Dendritic cell treated with granulocyte-macrophage colony-stimulating factor and Interleukin-4, amounts not matched to agents 40 ng/mL and 50 ng/mL, for 4 days (primary cell): ENCODE measurements around the gene CCL1.
"Not testable (repeated sequence)": the region's sequence is repeated elsewhere in the genome, so short reads cannot be mapped to it uniquely, and the experiment has no call there.

ENCODE experiments used
- H3K27ac Mint-ChIP-seq: one replicate; pipeline ENCODE4 v1.8.0; 2022; ENCODE audit warnings: mild to moderate bottlenecking, mixed read lengths
- H3K27me3 Mint-ChIP-seq: one replicate; pipeline ENCODE4 v1.8.0; 2022; ENCODE audit warnings: mild to moderate bottlenecking, mixed read lengths
- H3K36me3 Mint-ChIP-seq: one replicate; pipeline ENCODE4 v1.8.0; 2022; ENCODE audit warnings: low read depth, mixed read lengths
- H3K4me1 Mint-ChIP-seq: one replicate; pipeline ENCODE4 v1.8.0; 2022; ENCODE audit warnings: low read depth, mixed read lengths
- H3K4me3 Mint-ChIP-seq: one replicate; pipeline ENCODE4 v1.8.0; 2022; ENCODE audit warnings: mild to moderate bottlenecking, moderate library complexity, mixed read lengths
- H3K9me3 Mint-ChIP-seq: one replicate; pipeline ENCODE4 v1.8.0; 2022; ENCODE audit warnings: mixed read lengths
- intact Hi-C: fragments of 100-400 bp; cut with micrococcal nuclease; formaldehyde crosslinking; loops from one replicate; pipeline ENCODE4 v1.15.0; 2022

Gene CCL1

DNA sequence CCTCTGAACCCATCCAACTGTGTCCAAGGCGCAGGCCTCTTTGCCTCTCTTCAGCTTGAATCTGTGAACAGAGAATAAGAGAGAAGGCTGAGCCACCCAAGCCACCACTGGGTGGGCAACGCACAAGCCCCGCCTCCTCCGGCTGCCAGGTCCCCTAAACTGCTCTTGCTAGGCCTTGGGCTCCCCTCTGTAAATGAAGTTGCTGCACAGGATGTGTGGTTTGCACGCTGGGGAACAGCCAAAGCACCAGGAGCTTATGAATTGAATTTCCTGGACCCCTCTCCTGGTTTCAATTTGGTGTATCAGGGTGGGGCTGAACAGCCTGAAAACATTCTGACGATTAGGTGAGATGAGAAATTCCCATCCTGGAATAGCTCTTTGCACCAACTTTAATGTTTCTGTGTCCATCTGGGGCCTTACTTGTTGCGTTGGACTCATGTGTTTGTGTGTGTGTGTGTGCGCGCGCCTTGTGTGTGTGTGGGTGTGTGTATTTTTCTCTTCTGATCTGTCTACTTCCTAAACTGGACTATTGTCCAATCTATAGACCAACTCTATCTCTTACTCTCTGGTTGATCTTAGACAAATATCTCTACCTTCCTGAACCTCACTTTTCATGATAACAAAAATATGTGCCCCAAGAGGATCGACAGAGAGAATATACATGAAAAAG, 2.3 kb downstream of the CCL1 start:
- peaks cover 18% of the 10 kb centered on the region for H3K27me3 Mint-ChIP-seq
- no peak overlapping the region for H3K4me3 Mint-ChIP-seq
- H3K36me3 Mint-ChIP-seq, result peaks cover 58% of the 10 kb centered on the region
- no peaks in the 10 kb centered on the region for H3K9me3 Mint-ChIP-seq
- H3K27ac Mint-ChIP-seq, result peak overlapping the region; percentile 90
- peaks cover 73% of the 10 kb centered on the region for H3K4me1 Mint-ChIP-seq
- intact Hi-C loops, result loop anchor here (1.0 kb wide), 1 partner anchor 160 kb away; no protein-coding TSS in a partner anchor

DNA sequence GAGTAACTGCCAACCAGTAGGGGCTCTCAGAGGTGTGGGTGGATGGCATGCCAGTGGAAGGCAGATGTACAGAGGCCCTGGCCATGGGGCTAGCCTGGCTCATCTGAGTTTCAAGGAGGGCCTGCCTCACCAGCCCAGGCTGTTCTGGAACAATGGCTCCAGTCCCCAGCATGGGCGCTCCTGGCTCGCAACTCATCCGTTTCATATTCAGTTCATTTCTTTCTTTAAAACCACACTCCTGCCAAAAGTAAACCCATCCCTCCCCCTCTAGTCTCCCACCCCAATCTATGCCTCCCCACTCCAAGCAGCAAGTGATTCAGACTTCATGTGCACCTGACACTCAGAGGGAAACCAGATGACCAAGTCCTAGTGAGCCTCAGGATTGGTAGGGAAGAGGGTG, 4.4 kb downstream of the CCL1 start:
- Mint-ChIP-seq H3K36me3 (peaks cover 62% of the 10 kb centered on the region), H3K9me3 (no peaks in the 10 kb centered on the region), H3K4me1 (peaks cover 94% of the 10 kb centered on the region), H3K27me3 (peaks cover 12% of the 10 kb centered on the region), H3K4me3 (peak overlapping the region; percentile 95), H3K27ac (peak overlapping the region; percentile 90)
- intact Hi-C loops, result loop anchor here (5.0 kb wide), 2 partner anchors 41 to 111 kb away; partner anchors contain the start of gene CCL8

DNA sequence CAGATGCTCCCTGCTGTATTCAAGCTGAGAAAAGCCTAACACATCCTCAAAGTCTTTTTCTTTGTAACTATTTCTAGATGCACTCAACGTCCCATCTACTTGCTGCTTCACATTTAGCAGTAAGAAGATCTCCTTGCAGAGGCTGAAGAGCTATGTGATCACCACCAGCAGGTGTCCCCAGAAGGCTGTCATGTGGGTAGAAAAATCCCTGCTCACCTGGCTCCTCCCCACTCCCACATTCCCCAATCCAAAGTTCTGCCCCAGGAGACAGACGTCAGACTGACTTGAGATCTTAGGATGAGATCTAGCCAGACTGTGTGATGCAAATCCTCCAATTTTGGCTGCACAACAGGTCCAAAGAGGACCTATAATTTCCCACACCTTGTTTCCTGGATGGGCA, 5.6 kb downstream of the CCL1 start:
- H3K27me3 Mint-ChIP-seq, result peaks cover 9% of the 10 kb centered on the region
- peaks cover 92% of the 10 kb centered on the region for H3K4me1 Mint-ChIP-seq
- intact Hi-C loops, result loop anchor here (5.0 kb wide), 2 partner anchors 40 to 110 kb away; partner anchors contain the start of gene CCL8
- peak overlapping the region; percentile 95 for H3K4me3 Mint-ChIP-seq
- peak overlapping the region; percentile 90 for H3K27ac Mint-ChIP-seq
- peaks cover 60% of the 10 kb centered on the region for H3K36me3 Mint-ChIP-seq
- no peaks in the 10 kb centered on the region for H3K9me3 Mint-ChIP-seq

DNA sequence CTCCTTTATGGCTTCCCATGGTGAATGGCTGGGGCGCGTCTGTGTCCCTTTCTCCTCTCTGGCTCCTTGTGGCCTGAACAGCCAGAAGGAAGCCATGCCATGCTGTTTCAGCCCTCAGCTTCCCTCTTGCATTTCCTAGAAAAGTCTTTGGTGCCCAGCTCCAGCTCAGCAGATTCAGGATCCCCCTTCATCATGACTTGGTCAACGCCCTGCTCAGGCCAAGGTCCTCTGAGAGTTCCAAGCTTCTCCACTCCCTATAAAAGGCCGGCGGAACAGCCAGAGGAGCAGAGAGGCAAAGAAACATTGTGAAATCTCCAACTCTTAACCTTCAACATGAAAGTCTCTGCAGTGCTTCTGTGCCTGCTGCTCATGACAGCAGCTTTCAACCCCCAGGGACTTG, 6.8 kb downstream of the CCL1 start, which contains the start of gene CCL13:
CCL13 (plus strand) TSS at position 287 of the 400 bp plus-strand sequence; CDS start at position 334, 47 bp downstream.
- intact Hi-C loops, result loop anchor here (5.0 kb wide), 2 partner anchors 39 to 109 kb away; partner anchors contain the start of gene CCL8
- peaks cover 8% of the 10 kb centered on the region for H3K27me3 Mint-ChIP-seq
- H3K4me3 Mint-ChIP-seq, result peak within 1 kb of the TSS; percentile 95
- H3K4me1 Mint-ChIP-seq, result peaks cover 90% of the 10 kb centered on the region
- H3K9me3 Mint-ChIP-seq, result peaks cover 10% of the 10 kb centered on the region
- H3K36me3 Mint-ChIP-seq, result peaks cover 48% of the 10 kb centered on the region
- peak within 1 kb of the TSS; percentile 90 for H3K27ac Mint-ChIP-seq

DNA sequence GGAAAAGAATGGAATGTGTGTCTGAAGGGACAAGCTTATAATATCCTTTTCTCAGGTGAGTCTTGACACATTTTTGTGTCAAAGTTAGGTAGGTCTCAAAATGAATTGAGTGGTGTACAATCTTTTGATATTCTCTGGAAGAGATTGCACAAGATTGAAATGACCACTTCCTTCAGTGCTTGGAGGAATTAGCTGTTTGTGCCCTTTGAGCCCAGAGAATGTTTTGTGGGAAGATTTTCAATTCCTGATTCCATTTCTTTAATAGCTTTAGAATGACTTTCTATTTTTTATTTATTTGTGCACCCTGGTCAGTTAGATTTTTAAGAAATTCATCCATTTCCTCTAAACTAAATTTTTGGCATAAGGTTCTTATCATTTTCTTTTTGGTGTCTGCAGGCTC, 8.4 kb downstream of the CCL1 start:
- Mint-ChIP-seq H3K36me3 (peaks cover 39% of the 10 kb centered on the region), H3K9me3 (peaks cover 11% of the 10 kb centered on the region), H3K4me1 (peaks cover 85% of the 10 kb centered on the region), H3K4me3 (peak overlapping the region; percentile 49), H3K27me3 (peaks cover 13% of the 10 kb centered on the region), H3K27ac (peak overlapping the region; percentile 90)
- intact Hi-C loops, result loop anchor here (5.0 kb wide), 2 partner anchors 37 to 107 kb away; partner anchors contain the start of gene CCL8

DNA sequence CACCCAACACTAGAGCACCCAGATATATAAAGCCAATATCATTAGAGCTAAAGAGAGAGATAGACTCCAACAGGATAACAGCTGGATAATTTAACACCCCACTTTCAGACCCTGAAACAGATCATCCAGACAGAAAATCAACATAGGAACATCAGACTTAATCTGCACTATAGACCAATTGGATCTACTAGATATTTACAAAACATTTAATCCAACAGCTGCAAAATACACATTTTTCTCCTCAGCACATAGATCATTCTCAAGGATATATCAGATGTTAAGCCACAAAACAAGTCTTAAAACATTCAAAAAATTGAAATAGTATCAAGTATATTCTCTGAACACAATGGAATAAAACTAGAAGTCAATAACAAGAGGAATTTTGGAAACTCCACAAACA, 10.8 kb downstream of the CCL1 start:
- H3K36me3 Mint-ChIP-seq, result peaks cover 14% of the 10 kb centered on the region
- H3K27me3 Mint-ChIP-seq, result peaks cover 17% of the 10 kb centered on the region
- H3K9me3 Mint-ChIP-seq, result peaks cover 11% of the 10 kb centered on the region
- H3K27ac Mint-ChIP-seq, result no peak overlapping the region
- no peak overlapping the region for H3K4me3 Mint-ChIP-seq
- intact Hi-C loops, result no loop called here
- H3K4me1 Mint-ChIP-seq, result peaks cover 73% of the 10 kb centered on the region

DNA sequence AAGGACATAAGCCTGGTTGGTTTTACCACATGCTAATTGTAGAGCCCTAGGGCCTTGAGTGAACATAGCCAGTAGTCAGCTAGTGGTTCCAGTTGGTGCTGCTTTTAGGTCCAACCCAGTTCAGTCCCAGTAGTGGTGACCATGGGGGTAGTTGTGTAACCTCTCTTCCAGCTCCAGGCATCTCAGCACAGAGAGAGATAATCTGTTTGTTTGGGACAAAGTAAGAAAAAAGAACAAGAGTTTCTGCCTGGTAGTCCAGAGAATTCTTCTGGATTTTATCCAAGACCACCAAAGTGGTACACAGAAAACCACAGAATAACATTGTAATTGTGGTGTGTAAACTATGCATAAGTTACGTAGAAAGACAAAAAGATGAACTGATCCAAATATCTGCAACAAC, 11.9 kb downstream of the CCL1 start:
- peaks cover 17% of the 10 kb centered on the region for H3K27me3 Mint-ChIP-seq
- H3K36me3 Mint-ChIP-seq, result peaks cover 4% of the 10 kb centered on the region
- H3K4me1 Mint-ChIP-seq, result peaks cover 72% of the 10 kb centered on the region
- H3K27ac Mint-ChIP-seq, result peak overlapping the region; percentile 40
- intact Hi-C loops, result no loop called here
- H3K4me3 Mint-ChIP-seq, result no peak overlapping the region
- H3K9me3 Mint-ChIP-seq, result peaks cover 11% of the 10 kb centered on the region

DNA sequence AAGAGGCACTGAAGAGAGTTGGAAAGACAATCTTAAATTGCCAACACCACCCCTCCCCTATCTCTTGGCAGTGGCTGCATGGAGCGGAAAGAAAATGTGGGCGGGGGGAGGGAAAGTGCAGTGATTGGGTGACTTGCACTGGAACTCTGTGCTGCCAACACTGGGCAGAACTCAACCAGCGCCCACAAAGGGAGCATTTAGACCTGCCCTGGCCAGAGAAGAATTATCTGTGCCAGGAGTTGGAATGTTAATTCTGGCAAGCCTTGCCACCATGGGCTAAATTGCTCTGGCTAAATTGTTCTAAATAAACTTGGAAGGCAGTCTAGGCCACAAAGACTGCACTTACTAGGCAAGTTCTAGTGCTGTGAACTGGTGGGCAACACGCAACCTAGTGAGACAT, 13.3 kb downstream of the CCL1 start:
- Mint-ChIP-seq H3K4me1 (peaks cover 63% of the 10 kb centered on the region), H3K4me3 (no peak overlapping the region), H3K27me3 (peaks cover 22% of the 10 kb centered on the region), H3K9me3 (peaks cover 11% of the 10 kb centered on the region), H3K27ac (no peak overlapping the region), H3K36me3 (peaks cover 4% of the 10 kb centered on the region)
- intact Hi-C loops, result no loop called here

DNA sequence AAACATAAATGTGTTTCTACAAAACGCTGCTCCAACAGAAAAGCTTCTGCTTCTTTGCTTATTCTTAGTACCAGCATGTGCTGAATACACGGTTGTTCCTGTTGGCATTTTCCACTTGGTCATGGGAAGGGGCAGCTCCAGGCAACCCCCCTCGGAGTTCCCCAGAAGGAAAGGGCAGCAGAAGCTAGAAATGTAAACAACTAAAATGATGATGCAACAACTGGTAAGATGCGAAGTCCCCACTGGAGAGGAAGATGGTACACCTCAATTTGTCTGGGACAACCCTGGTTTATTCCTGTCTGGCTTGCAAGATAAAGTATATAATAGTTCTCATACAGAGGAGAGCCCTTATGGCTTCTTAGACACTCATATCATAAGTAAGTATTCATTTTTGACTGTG, 16.0 kb downstream of the CCL1 start:
- H3K27me3 Mint-ChIP-seq, result peaks cover 22% of the 10 kb centered on the region
- peaks cover 9% of the 10 kb centered on the region for H3K9me3 Mint-ChIP-seq
- peaks cover 41% of the 10 kb centered on the region for H3K4me1 Mint-ChIP-seq
- H3K36me3 Mint-ChIP-seq, result no peaks in the 10 kb centered on the region
- no peak overlapping the region for H3K4me3 Mint-ChIP-seq
- intact Hi-C loops, result no loop called here
- peak overlapping the region; percentile 11 for H3K27ac Mint-ChIP-seq

DNA sequence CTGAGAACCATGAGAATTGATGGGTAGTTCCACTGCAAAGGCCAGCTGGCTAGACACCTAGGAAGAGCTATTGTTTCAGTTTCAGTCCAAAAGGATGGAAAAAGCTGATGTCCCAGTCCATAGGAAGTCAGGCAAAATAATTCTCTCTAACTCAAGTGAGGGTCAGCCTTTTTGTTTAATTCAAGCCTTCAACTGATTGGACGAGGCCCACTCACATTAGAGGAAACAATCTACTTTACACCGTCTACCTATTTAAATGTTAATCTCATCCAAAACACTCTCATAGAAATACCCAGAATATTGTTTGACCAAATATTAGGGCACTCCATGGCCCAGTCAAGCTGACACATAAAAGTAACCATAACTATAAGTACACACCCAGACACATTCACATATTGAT, 21.1 kb downstream of the CCL1 start:
- intact Hi-C loops, result no loop called here
- no peaks in the 10 kb centered on the region for H3K36me3 Mint-ChIP-seq
- peaks cover 30% of the 10 kb centered on the region for H3K27me3 Mint-ChIP-seq
- no peaks in the 10 kb centered on the region for H3K9me3 Mint-ChIP-seq
- H3K27ac Mint-ChIP-seq, result no peak overlapping the region
- H3K4me1 Mint-ChIP-seq, result peaks cover 16% of the 10 kb centered on the region
- no peak overlapping the region for H3K4me3 Mint-ChIP-seq

DNA sequence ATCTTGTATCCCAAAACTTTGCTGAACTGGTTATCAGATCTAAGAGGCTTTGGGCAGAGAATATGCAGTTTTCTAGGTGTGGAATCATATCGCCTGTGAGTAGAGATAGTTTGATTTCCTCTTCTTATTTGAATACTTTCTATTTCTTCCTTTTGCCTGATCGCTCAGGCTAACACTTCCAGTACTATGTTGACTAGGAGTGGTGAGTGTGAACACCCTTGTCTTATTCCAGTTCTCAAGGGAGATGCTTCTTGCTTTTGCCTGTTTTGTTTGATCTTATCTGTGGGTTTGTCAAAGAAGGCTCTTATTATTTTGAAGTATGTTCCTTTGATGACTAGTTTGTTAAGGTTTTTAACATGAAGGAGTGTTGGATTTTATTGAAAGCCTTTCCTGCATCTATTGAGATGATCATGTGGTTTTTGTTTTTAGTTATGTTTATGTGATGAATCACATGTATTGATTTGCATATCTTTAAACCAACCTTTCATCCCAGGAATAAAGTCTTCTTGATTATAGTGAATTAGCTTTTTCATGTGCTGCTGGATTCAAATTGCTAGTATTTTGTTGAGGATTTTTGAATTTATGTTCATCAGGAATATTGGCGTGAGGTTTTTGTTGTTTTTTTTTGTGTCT, 23.8 kb downstream of the CCL1 start:
- H3K27me3 Mint-ChIP-seq, result peaks cover 27% of the 10 kb centered on the region
- H3K9me3 Mint-ChIP-seq, result no peaks in the 10 kb centered on the region
- peaks cover 6% of the 10 kb centered on the region for H3K4me1 Mint-ChIP-seq
- no peaks in the 10 kb centered on the region for H3K36me3 Mint-ChIP-seq
- intact Hi-C loops, result no loop called here
- no peak overlapping the region for H3K4me3 Mint-ChIP-seq
- H3K27ac Mint-ChIP-seq, result no peak overlapping the region

DNA sequence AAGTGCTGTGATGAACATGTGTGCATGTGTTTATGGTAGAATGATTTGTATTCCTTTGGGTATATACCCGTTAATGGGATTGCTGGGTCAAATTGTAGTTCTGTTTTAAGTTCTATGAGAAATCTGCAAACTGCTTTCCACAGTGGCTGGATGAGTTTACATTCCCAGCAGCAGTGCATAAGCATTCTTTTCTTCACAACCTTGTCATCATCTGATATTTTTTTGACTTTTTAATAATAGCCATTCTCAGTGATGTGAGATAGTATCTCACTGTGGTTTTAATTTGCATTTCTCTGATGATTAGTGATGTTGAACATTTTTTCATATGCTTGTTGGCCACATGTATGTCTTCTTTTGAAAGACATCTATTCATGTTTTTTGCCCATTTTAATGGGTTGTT, 25.3 kb downstream of the CCL1 start:
- Mint-ChIP-seq H3K4me3 (no peak overlapping the region), H3K4me1 (peaks cover 20% of the 10 kb centered on the region), H3K27ac (no peak overlapping the region), H3K9me3 (no peaks in the 10 kb centered on the region), H3K27me3 (peaks cover 25% of the 10 kb centered on the region), H3K36me3 (no peaks in the 10 kb centered on the region)
- intact Hi-C loops, result no loop called here

DNA sequence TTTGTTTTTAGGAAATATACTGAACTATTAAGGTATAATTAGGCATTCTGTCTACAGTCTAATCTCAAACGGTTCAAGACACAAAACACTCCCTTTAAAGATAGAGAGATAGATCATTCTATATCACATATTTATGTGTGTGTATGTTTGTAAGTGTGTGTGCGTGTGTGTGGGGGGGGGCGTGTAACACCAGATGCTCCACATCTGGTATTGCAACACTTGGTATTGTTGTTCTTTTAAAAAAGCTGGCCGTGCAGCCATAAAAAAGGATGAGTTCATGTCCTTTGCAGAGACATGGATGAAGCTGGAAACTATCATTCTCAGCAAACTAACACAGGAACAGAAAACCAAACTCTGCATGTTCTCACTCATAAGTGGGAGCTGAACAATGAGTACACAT, 35.5 kb downstream of the CCL1 start:
- H3K4me3 Mint-ChIP-seq, H3K4me1 Mint-ChIP-seq, H3K27ac Mint-ChIP-seq, intact Hi-C loops: not testable (repeated sequence)
- Mint-ChIP-seq H3K9me3 (peaks cover 30% of the 10 kb centered on the region), H3K27me3 (peaks cover 15% of the 10 kb centered on the region), H3K36me3 (peaks cover 11% of the 10 kb centered on the region)

DNA sequence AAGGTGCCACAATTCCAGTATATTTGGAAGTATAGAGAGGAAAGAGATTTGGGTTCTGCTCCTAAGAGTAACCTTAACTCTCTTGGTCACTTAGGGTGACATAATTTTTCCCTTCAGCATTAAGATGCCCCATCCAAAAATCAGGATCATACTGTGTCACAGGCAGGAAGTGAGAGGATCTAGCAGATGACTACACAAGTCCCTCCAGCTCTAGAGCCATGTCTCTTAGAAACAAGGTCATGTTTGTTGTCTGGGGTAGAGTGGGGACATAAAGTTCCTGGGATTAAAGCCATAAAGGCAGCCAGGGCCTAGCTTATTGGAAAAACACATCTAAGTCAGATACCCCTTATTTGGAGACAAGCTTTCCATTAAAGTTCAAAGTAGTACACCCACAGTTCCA, 41.1 kb downstream of the CCL1 start:
- Mint-ChIP-seq H3K4me3 (no peak overlapping the region), H3K36me3 (peaks cover 28% of the 10 kb centered on the region), H3K9me3 (peaks cover 30% of the 10 kb centered on the region), H3K4me1 (peaks cover 57% of the 10 kb centered on the region), H3K27me3 (peaks cover 11% of the 10 kb centered on the region), H3K27ac (peak overlapping the region; percentile 26)
- intact Hi-C loops, result no loop called here
